ENCODE measurements around the gene THAP12. TPM values are rescaled to one million over a fixed set of nuclear protein-coding genes. Genes with fewer than 3 reads are reported as not detected.

The THAP12 gene
- total RNA-seq, 1 donor from 2014 or later, result 30.3 TPM

DNA sequence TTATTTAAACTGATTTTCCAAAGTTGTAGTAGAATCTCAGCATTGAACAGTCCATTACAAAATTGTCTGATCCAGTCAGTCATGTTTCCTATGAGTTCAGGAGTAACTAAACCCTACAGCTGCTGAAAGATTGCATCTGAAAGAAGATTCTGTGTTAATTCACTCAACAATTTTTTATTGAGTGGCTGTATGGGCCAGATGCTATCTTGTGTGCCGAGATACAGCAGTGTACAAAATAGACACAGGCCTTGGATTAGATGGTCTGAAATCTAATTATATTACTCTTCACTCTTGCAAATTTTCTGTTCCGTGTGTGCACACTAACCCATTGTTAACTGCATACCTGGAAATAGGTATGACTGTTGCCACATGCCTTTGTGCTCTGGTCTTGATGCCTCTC is 7.5 kb upstream of the THAP12 start:
- no peak overlapping the region for H3K4me3 ChIP-seq (ENCODE audit: insufficient read depth, low read depth, low read length)
- H3K4me3 Mint-ChIP-seq (ENCODE audit: unreplicated experiment), result no peak overlapping the region
- DNase-seq (ENCODE audit: low read depth) (no peak), FAIRE-seq (no peak)
- H3K9ac ChIP-seq (ENCODE audit: low read length), result no peak overlapping the region
- no peak overlapping the region for H2AFZ ChIP-seq (ENCODE audit: low read depth, low read length)
- H3K79me2 ChIP-seq (ENCODE audit: insufficient read depth, low read length), result no peaks in the 10 kb centered on the region
- no peak overlapping the region for H3K27ac Mint-ChIP-seq (ENCODE audit: unreplicated experiment)
- peaks cover 4% of the 10 kb centered on the region for H3K4me1 Mint-ChIP-seq (ENCODE audit: low read depth, unreplicated experiment)
- H3K4me2 ChIP-seq (ENCODE audit: low read length), result no peak overlapping the region
- H3K27me3 Mint-ChIP-seq (ENCODE audit: low read depth, unreplicated experiment), result no peaks in the 10 kb centered on the region
- no peak overlapping the region for H3K27ac ChIP-seq (ENCODE audit: low read depth, low read length)
- H4K20me1 ChIP-seq (ENCODE audit: insufficient read depth, low read length), result no peaks in the 10 kb centered on the region
- TF ChIP-seq, protein P1, sequence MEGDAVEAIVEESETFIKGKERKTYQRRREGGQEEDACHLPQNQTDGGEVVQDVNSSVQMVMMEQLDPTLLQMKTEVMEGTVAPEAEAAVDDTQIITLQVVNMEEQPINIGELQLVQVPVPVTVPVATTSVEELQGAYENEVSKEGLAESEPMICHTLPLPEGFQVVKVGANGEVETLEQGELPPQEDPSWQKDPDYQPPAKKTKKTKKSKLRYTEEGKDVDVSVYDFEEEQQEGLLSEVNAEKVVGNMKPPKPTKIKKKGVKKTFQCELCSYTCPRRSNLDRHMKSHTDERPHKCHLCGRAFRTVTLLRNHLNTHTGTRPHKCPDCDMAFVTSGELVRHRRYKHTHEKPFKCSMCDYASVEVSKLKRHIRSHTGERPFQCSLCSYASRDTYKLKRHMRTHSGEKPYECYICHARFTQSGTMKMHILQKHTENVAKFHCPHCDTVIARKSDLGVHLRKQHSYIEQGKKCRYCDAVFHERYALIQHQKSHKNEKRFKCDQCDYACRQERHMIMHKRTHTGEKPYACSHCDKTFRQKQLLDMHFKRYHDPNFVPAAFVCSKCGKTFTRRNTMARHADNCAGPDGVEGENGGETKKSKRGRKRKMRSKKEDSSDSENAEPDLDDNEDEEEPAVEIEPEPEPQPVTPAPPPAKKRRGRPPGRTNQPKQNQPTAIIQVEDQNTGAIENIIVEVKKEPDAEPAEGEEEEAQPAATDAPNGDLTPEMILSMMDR (IDR thresholded peaks at IDR 0.05; ENCODE audit: insufficient read depth, low read depth, low read length), result no peak
- TF ChIP-seq EZH2 (IDR thresholded peaks at IDR 0.05; ENCODE audit: insufficient read depth, low read length), result no peak
- H3K36me3 Mint-ChIP-seq (ENCODE audit: low read depth, unreplicated experiment), result peaks cover 6% of the 10 kb centered on the region
- H3K9me3 Mint-ChIP-seq (ENCODE audit: unreplicated experiment), result no peaks in the 10 kb centered on the region
- no peaks in the 10 kb centered on the region for H3K27me3 ChIP-seq (ENCODE audit: insufficient read depth, low read length)
- no peaks in the 10 kb centered on the region for H3K36me3 ChIP-seq (ENCODE audit: insufficient read depth, low read length)
- H3K4me1 ChIP-seq (ENCODE audit: insufficient read depth, low read length), result no peaks in the 10 kb centered on the region
- H3K9me3 ChIP-seq (ENCODE audit: insufficient read depth, low read depth, low read length), result no peaks in the 10 kb centered on the region

DNA sequence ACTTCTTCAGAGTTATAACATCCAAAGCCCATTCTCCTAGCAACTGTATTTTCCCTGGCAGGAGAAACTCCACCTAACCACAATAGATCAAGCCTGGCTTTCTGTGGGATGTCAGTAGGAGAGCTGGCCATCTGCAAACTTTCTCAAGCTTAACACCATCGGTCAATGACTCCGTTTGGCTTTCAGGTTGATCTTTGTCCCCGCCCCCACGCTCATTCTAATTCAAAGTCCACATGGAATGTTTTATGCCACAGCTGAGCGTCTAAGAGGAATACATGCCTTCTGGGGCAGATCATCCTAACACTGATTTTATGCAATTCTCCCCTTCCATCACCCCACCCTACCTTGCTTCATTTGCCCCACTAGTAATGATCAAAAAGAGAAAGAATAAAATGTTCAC is 5.0 kb upstream of the THAP12 start:
- H3K79me2 ChIP-seq (ENCODE audit: insufficient read depth, low read length), result peaks cover 3% of the 10 kb centered on the region
- H3K27ac ChIP-seq (ENCODE audit: low read depth, low read length), result no peak overlapping the region
- FAIRE-seq (no peak), DNase-seq (ENCODE audit: low read depth) (peak; percentile 68)
- Mint-ChIP-seq H3K4me3 (ENCODE audit: unreplicated experiment) (no peak overlapping the region), H3K9me3 (ENCODE audit: unreplicated experiment) (no peaks in the 10 kb centered on the region), H3K36me3 (ENCODE audit: low read depth, unreplicated experiment) (peaks cover 6% of the 10 kb centered on the region), H3K27ac (ENCODE audit: unreplicated experiment) (no peak overlapping the region), H3K27me3 (ENCODE audit: low read depth, unreplicated experiment) (no peaks in the 10 kb centered on the region), H3K4me1 (ENCODE audit: low read depth, unreplicated experiment) (peaks cover 4% of the 10 kb centered on the region)
- H3K9me3 ChIP-seq (ENCODE audit: insufficient read depth, low read depth, low read length), result no peaks in the 10 kb centered on the region
- H4K20me1 ChIP-seq (ENCODE audit: insufficient read depth, low read length), result no peaks in the 10 kb centered on the region
- no peaks in the 10 kb centered on the region for H3K36me3 ChIP-seq (ENCODE audit: insufficient read depth, low read length)
- H3K4me1 ChIP-seq (ENCODE audit: insufficient read depth, low read length), result peaks cover 11% of the 10 kb centered on the region
- TF ChIP-seq, protein P1 (IDR thresholded peaks at IDR 0.05; ENCODE audit: insufficient read depth, low read depth, low read length), result no peak
- no peak for TF ChIP-seq EZH2 (IDR thresholded peaks at IDR 0.05; ENCODE audit: insufficient read depth, low read length)
- H3K4me2 ChIP-seq (ENCODE audit: low read length), result no peak overlapping the region
- no peak overlapping the region for H3K4me3 ChIP-seq (ENCODE audit: insufficient read depth, low read depth, low read length)
- no peak overlapping the region for H2AFZ ChIP-seq (ENCODE audit: low read depth, low read length)
- H3K9ac ChIP-seq (ENCODE audit: low read length), result no peak overlapping the region
- H3K27me3 ChIP-seq (ENCODE audit: insufficient read depth, low read length), result no peaks in the 10 kb centered on the region

GRCh38 chr11:76382209-76382608 is 1.3 kb upstream of the THAP12 start:
- H3K9me3 ChIP-seq (ENCODE audit: insufficient read depth, low read depth, low read length), result no peaks in the 10 kb centered on the region
- no peaks in the 10 kb centered on the region for H3K36me3 ChIP-seq (ENCODE audit: insufficient read depth, low read length)
- TF ChIP-seq, protein P1 (IDR thresholded peaks at IDR 0.05; ENCODE audit: insufficient read depth, low read depth, low read length), result no peak
- no peak for TF ChIP-seq EZH2 (IDR thresholded peaks at IDR 0.05; ENCODE audit: insufficient read depth, low read length)
- DNase-seq (ENCODE audit: low read depth), result no peak
- Mint-ChIP-seq H3K27ac (ENCODE audit: unreplicated experiment) (no peak overlapping the region), H3K4me3 (ENCODE audit: unreplicated experiment) (peak overlapping the region; percentile 92), H3K27me3 (ENCODE audit: low read depth, unreplicated experiment) (no peaks in the 10 kb centered on the region), H3K9me3 (ENCODE audit: unreplicated experiment) (no peaks in the 10 kb centered on the region), H3K4me1 (ENCODE audit: low read depth, unreplicated experiment) (peaks cover 8% of the 10 kb centered on the region), H3K36me3 (ENCODE audit: low read depth, unreplicated experiment) (peaks cover 6% of the 10 kb centered on the region)
- no peak for FAIRE-seq
- H3K4me3 ChIP-seq (ENCODE audit: insufficient read depth, low read depth, low read length), result peak overlapping the region; percentile 91
- H3K79me2 ChIP-seq (ENCODE audit: insufficient read depth, low read length), result peaks cover 37% of the 10 kb centered on the region
- no peak overlapping the region for H3K27ac ChIP-seq (ENCODE audit: low read depth, low read length)
- H4K20me1 ChIP-seq (ENCODE audit: insufficient read depth, low read length), result peaks cover 28% of the 10 kb centered on the region
- no peak overlapping the region for H3K9ac ChIP-seq (ENCODE audit: low read length)
- peak overlapping the region; percentile 100 for H3K4me2 ChIP-seq (ENCODE audit: low read length)
- H2AFZ ChIP-seq (ENCODE audit: low read depth, low read length), result no peak overlapping the region
- H3K4me1 ChIP-seq (ENCODE audit: insufficient read depth, low read length), result peaks cover 17% of the 10 kb centered on the region
- H3K27me3 ChIP-seq (ENCODE audit: insufficient read depth, low read length), result no peaks in the 10 kb centered on the region

Data from astrocyte (in vitro differentiated cells and primary cell).